NB4 (cell line): Measurements from ENCODE around the gene SFXN2.

Experiments
- DNase-seq: peaks from one replicate; pipeline ENCODE4 v3.0.0; 2010; ENCODE audit warnings: low read depth
- H3K4me3 ChIP-seq: one replicate; pipeline ENCODE4 v1.5.1; 2011; ENCODE audit warnings: mild to moderate bottlenecking, low read depth, low read length, moderate library complexity
- CTCF ChIP-seq: IDR thresholded peaks from one replicate; pipeline ENCODE4 v1.5.1; 2012; ENCODE audit warnings: low read depth, low read length
- MYC ChIP-seq: IDR thresholded peaks from 2 replicates; pipeline ENCODE4 v1.6.1; 2011; ENCODE audit warnings: low read depth, low read length
- POLR2A ChIP-seq: IDR thresholded peaks from 2 replicates; pipeline ENCODE4 v1.6.1; 2011; ENCODE audit warnings: mild to moderate bottlenecking; ENCODE audit not compliant: insufficient read length; ENCODE audit errors: extremely low read depth
- TF ChIP-seq, protein P1 (sequence below): IDR thresholded peaks from 2 replicates; pipeline ENCODE4 v1.6.1; 2011; ENCODE audit warnings: low read depth, low read length

SFXN2 gene

GRCh38 chr10:102723989-102724388 is 9.6 kb downstream of the SFXN2 start:
- no peak overlapping the region for H3K4me3 ChIP-seq
- TF ChIP-seq CTCF, result no peak
- no peak for TF ChIP-seq MYC
- no peak for TF ChIP-seq POLR2A
- TF ChIP-seq, protein P1, sequence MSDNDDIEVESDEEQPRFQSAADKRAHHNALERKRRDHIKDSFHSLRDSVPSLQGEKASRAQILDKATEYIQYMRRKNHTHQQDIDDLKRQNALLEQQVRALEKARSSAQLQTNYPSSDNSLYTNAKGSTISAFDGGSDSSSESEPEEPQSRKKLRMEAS, result no peak

GRCh38 chr10:102726274-102726673 is 11.8 kb downstream of the SFXN2 start:
- TF ChIP-seq MYC (no peak), POLR2A (no peak), CTCF (no peak)
- TF ChIP-seq, protein P1, result no peak
- H3K4me3 ChIP-seq, result no peak overlapping the region
- DNase-seq, result no peak

More at GRCh38 chr10:102723989-102724388, 9.6 kb downstream of the SFXN2 start:
- no peak for DNase-seq

DNA sequence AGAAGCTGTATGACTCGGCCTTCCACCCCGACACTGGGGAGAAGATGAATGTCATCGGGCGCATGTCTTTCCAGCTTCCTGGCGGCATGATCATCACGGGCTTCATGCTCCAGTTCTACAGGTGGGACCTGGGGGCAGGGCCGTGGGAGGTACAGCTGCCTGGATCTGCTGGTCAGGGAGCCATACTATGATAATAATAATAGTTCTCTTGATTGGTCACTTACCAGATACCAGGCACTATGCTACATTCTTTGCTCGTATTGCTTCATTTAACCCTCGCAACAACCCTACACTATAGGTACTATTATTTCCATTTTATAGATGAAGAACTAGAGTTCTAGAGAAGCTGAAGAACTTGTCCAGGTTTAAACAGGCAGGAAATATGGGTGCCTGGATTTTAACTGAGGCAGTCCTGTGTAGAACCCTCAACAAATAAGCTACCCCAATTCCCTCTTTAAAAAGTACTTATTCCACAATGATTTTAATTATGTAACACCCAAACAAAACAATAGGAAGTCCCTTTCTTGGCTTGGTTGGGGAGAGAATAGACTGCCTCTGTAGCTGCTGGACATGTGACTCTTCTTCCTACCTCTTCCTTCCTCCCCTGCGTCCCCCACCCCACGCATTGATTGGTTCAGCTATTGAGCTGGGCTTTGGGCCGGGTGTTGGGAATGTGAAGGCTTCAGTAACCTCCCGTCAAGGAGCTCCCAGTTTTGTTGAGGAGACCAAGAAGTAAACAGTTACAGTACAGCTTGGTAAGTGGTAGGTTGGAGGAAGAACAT is 12.8 kb downstream of the SFXN2 start:
- no peak for TF ChIP-seq POLR2A
- TF ChIP-seq, protein P1, result no peak
- no peak for TF ChIP-seq MYC
- TF ChIP-seq CTCF, result no peak
- no peak for DNase-seq
- no peak overlapping the region for H3K4me3 ChIP-seq

DNA sequence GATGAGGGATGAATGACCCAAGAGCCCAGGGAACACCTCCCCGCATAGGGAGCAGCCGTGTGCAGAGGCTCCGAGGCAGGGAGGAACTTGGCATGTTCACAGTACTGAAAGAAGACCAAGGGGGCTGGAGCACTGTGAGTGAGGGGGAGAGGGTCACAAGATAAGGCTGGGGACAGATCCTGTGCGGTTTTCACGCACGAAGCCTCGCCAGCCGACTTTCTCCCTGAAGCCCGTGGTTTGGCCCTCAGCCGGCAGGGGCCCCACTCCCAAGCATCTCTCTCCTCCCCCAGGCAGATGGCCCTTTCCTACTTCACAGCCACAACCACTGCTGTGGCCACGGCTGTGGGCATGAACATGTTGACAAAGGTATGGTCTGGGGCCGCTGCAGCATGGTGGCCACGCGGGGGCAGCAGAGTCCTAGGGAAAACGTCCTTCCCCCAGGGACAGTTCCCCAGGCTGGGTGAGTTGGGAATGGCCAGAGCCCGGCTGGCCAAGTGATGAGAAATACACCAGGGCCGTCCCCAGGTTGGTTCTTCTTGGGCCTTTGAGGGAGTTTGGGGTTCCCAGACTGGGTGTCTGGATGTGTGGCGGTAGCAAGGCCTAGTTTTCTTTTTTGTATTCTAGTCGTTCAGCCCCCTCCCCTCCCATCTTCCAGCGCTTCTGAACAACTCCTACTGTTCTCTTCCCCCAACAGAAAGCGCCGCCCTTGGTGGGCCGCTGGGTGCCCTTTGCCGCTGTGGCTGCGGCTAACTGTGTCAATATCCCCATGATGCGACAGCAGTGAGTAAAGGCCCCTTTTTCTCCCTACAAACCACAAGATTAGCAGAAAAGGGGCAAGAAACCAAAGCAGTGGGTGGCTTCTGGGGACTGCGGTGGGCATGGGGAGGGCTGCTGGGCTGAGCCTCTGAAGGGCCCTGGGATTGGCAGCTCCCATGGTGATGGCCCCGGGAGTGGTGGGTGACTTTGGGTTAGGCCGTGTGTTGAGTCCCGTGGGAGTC is 14.9 kb downstream of the SFXN2 start:
- H3K4me3 ChIP-seq, result no peak overlapping the region
- peak; percentile 71 for DNase-seq
- no peak for TF ChIP-seq POLR2A
- TF ChIP-seq, protein P1, result peak; percentile 68
- no peak for TF ChIP-seq MYC
- TF ChIP-seq CTCF, result peak; percentile 73

- H3K4me3 ChIP-seq, result no peak overlapping the region
- TF ChIP-seq, protein P1, result no peak
- no peak for TF ChIP-seq POLR2A
- TF ChIP-seq MYC, result no peak
- no peak for TF ChIP-seq CTCF
- DNase-seq, result no peak
Measured at GRCh38 chr10:102731222-102731800, 16.9 kb downstream of the SFXN2 start.
